ENCODE measurements around the gene MAP3K2. TPM values are rescaled to one million over a fixed set of nuclear protein-coding genes. Genes with fewer than 3 reads are reported as not detected.

Gene MAP3K2
- total and polyA plus RNA-seq, 2 of the 4 experiments (the other 2 are of a cell fraction) = 6.2 to 30.8 TPM

GRCh38 chr2:127371037-127371436, 16.7 kb downstream of the MAP3K2 start:
- H3K4ac ChIP-seq (ENCODE audit: low read depth, low read length) = no peak overlapping the region
- H3K9ac ChIP-seq (ENCODE audit: low read depth, low read length) = no peak overlapping the region
- no peak overlapping the region for H2BK5ac ChIP-seq (ENCODE audit: low read depth, low read length, poor library complexity, severe bottlenecking)
- in situ Hi-C loops (cut with MboI; ENCODE audit: low sequenced_read_pairs) = no loop called here
- no TSS peak for BruUV-seq (replicated peaks)
- H3K56ac ChIP-seq (ENCODE audit: extremely low read depth, insufficient read depth, low read length) = no peak overlapping the region
- no peak overlapping the region for H2BK20ac ChIP-seq (ENCODE audit: low read depth, low read length)
- H2AFZ ChIP-seq (replicated peaks; ENCODE audit: low read length, poor library complexity) = no peak overlapping the region
- H3K27ac ChIP-seq (ENCODE audit: insufficient read depth, low read length) = no peak overlapping the region
- no peak for ATAC-seq (ENCODE audit: low read depth)
- H3K4me3 ChIP-seq (ENCODE audit: insufficient read depth, low read depth, low read length) = no peak overlapping the region
- intact Hi-C loops (cut with micrococcal nuclease) = no loop called here
- H3K18ac ChIP-seq (ENCODE audit: low read depth, low read length) = no peak overlapping the region
- 94% methylated on average over 10 of the region's 11 CpGs; no CpG with 5 or more reads in 1 of the 2 experiments for WGBS, 2 experiments (ENCODE audit: extremely low coverage in 2 of 2, insufficient read length in 1 of 2)
- H3K23ac ChIP-seq (ENCODE audit: low read depth, low read length) = no peak overlapping the region
- no peaks in the 10 kb centered on the region for H3K9me1 ChIP-seq (ENCODE audit: insufficient read depth, low read length)
- CTCF ChIA-PET = no interaction called here
- dilution Hi-C loops (cut with HindIII; ENCODE audit: low sequenced_read_pairs, unreplicated experiment) = no loop called here
- H4K20me1 ChIP-seq (ENCODE audit: insufficient read depth, low read length) = peaks cover 58% of the 10 kb centered on the region
- no peak overlapping the region for H3K4me2 ChIP-seq (ENCODE audit: low read depth, low read length)
- H4K91ac ChIP-seq (ENCODE audit: insufficient read depth, low read depth, low read length) = no peak overlapping the region
- no peaks in the 10 kb centered on the region for H3K27me3 ChIP-seq (ENCODE audit: control insufficient read depth, insufficient read depth, low read length)
- no peak overlapping the region for H3K14ac ChIP-seq (replicated peaks; ENCODE audit: low read depth, low read length)
- POLR2A ChIA-PET (ENCODE audit: unreplicated experiment) = no interaction called here
- no peak overlapping the region for H2BK120ac ChIP-seq (ENCODE audit: low read depth, low read length)
- TF ChIP-seq SMC3 (IDR thresholded peaks at IDR 0.05; ENCODE audit: low read depth, low read length) (no peak), CHD1 (IDR thresholded peaks at IDR 0.05; ENCODE audit: low read depth, low read length) (no peak), BHLHE40 (IDR thresholded peaks at IDR 0.05; ENCODE audit: low read depth, low read length) (no peak), MAZ (IDR thresholded peaks at IDR 0.05; ENCODE audit: borderline replicate concordance, low read depth, low read length) (no peak), RCOR1 (IDR thresholded peaks at IDR 0.05; ENCODE audit: insufficient replicate concordance, low read length) (no peak), FOS (IDR thresholded peaks at IDR 0.05; ENCODE audit: low read depth, low read length) (no peak), MAFK (IDR thresholded peaks at IDR 0.05; ENCODE audit: low read depth, low read length) (no peak), MXI1 (IDR thresholded peaks at IDR 0.05; ENCODE audit: borderline replicate concordance, low read depth, low read length) (no peak), POLR2A (IDR thresholded peaks at IDR 0.05; ENCODE audit: low read depth, low read length) (no peak)
- TF ChIP-seq, protein P1, sequence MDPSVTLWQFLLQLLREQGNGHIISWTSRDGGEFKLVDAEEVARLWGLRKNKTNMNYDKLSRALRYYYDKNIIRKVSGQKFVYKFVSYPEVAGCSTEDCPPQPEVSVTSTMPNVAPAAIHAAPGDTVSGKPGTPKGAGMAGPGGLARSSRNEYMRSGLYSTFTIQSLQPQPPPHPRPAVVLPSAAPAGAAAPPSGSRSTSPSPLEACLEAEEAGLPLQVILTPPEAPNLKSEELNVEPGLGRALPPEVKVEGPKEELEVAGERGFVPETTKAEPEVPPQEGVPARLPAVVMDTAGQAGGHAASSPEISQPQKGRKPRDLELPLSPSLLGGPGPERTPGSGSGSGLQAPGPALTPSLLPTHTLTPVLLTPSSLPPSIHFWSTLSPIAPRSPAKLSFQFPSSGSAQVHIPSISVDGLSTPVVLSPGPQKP (IDR thresholded peaks at IDR 0.05; ENCODE audit: borderline replicate concordance, low read depth, low read length) = no peak
- TF ChIP-seq, protein P2, sequence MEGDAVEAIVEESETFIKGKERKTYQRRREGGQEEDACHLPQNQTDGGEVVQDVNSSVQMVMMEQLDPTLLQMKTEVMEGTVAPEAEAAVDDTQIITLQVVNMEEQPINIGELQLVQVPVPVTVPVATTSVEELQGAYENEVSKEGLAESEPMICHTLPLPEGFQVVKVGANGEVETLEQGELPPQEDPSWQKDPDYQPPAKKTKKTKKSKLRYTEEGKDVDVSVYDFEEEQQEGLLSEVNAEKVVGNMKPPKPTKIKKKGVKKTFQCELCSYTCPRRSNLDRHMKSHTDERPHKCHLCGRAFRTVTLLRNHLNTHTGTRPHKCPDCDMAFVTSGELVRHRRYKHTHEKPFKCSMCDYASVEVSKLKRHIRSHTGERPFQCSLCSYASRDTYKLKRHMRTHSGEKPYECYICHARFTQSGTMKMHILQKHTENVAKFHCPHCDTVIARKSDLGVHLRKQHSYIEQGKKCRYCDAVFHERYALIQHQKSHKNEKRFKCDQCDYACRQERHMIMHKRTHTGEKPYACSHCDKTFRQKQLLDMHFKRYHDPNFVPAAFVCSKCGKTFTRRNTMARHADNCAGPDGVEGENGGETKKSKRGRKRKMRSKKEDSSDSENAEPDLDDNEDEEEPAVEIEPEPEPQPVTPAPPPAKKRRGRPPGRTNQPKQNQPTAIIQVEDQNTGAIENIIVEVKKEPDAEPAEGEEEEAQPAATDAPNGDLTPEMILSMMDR (conservative IDR thresholded peaks at IDR 0.05; ENCODE audit: low read depth, low read length) = no peak
- TF ChIP-seq, protein P3, sequence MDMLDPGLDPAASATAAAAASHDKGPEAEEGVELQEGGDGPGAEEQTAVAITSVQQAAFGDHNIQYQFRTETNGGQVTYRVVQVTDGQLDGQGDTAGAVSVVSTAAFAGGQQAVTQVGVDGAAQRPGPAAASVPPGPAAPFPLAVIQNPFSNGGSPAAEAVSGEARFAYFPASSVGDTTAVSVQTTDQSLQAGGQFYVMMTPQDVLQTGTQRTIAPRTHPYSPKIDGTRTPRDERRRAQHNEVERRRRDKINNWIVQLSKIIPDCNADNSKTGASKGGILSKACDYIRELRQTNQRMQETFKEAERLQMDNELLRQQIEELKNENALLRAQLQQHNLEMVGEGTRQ (IDR thresholded peaks at IDR 0.05; ENCODE audit: low read depth, low read length) = no peak
- H4K5ac ChIP-seq (ENCODE audit: low read depth, low read length) = no peak overlapping the region
- no peak overlapping the region for H4K8ac ChIP-seq (ENCODE audit: low read depth in 2 of 2, low read length in 2 of 2)
- H3K36me3 ChIP-seq (ENCODE audit: control insufficient read depth, insufficient read depth, low read length) = 0 out of 2 replicates have a peak, but pooled peaks cover 2% of the 10 kb centered on the region
- H2BK15ac ChIP-seq (ENCODE audit: low read depth, low read length) = no peak overlapping the region
- DNase-seq = no peak
- no peaks in the 10 kb centered on the region; the same call in none of the 2 replicates for H3K9me3 ChIP-seq (ENCODE audit: control insufficient read depth, insufficient read depth, low read length)
- peaks cover 15 to 56% of the 10 kb centered on the region in 2 experiments; a peak in 3 of 4 replicates for H3K79me1 ChIP-seq (ENCODE audit: low read depth in 1 of 2, low read length in 2 of 2)
- H2AK9ac ChIP-seq (replicated peaks; ENCODE audit: low read depth, low read length, poor library complexity) = no peak overlapping the region
- H3K4me1 ChIP-seq (ENCODE audit: control insufficient read depth, insufficient read depth, low read length) = no peaks in the 10 kb centered on the region
- no peak overlapping the region for H2AK5ac ChIP-seq (ENCODE audit: low read depth, low read length)
